Hematopoietic multipotent progenitor cell (in vitro differentiated cells): Measurements from ENCODE around the gene IHH. TPM values are rescaled to one million over a fixed set of nuclear protein-coding genes. Genes with fewer than 3 reads are reported as not detected.

Experiments used
- DNase-seq, 3 donors: peaks; one replicate each; pipeline ENCODE4 v3.0.0-alpha.2; 2011 to 2015; ENCODE audit warnings: low read depth in 2 of 3, low spot score in 2 of 3
- total RNA-seq: library from RNA; depleted of rRNA; stranded (reverse); fragments of >200 nt; gene quantifications from one replicate; pipeline ENCODE4 v1.2.3, GENCODE V29; 2012

IHH gene
- total RNA-seq, 1 donor = 0.27 TPM

- no peak for DNase-seq
Observed at GRCh38 chr2:219042750-219043149, 18.0 kb downstream of the IHH start.

DNA sequence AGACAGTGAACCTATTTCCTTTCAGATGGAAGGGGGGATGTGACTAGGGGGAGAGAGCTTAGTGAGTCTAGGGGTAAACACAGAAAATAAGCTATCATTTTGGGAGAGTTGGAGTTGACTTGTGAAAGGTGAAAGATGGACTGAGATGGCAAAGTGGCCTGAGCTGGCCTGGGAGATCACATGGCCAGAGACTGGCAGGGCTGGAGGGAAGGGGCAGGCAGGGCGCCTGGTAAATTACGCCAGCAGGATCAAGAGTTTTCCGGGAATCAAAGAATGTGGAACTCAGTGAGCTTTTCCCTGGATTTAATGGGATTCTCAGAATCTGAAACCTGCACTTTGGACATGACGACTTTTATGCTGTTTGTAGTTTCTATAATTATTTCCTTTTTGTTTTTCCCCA, 18.6 kb downstream of the IHH start:
- no peak for DNase-seq

DNA sequence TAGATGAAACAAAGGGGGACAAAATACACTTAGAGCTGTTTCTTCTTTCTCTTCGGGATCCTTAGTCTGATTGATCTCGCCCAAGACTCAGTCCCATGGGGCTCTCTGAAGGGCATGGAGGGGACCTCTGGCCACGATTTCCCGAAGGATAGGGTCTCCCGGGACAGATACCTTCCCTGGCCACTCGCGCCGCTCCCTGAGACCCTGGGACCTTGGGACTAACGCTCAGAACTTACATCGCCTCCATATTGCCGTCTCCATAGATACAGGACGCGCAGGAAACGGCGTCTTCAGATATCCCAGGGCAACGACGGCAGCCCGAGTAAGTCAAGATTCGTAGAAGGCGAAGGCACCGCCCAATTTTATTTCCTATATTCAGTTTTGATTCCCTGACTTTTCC, 19.5 kb downstream of the IHH start, which contains the start of gene CFAP65:
TSS of gene CFAP65 (minus strand) at position 265 of the 400 bp plus-strand sequence. CDS start 2,468 bp downstream, outside the sequence.
- DNase-seq = peak in 1 of 3 donors; percentile 36

GRCh38 chr2:219038600-219038999, 22.1 kb downstream of the IHH start:
- no peak for DNase-seq

DNA sequence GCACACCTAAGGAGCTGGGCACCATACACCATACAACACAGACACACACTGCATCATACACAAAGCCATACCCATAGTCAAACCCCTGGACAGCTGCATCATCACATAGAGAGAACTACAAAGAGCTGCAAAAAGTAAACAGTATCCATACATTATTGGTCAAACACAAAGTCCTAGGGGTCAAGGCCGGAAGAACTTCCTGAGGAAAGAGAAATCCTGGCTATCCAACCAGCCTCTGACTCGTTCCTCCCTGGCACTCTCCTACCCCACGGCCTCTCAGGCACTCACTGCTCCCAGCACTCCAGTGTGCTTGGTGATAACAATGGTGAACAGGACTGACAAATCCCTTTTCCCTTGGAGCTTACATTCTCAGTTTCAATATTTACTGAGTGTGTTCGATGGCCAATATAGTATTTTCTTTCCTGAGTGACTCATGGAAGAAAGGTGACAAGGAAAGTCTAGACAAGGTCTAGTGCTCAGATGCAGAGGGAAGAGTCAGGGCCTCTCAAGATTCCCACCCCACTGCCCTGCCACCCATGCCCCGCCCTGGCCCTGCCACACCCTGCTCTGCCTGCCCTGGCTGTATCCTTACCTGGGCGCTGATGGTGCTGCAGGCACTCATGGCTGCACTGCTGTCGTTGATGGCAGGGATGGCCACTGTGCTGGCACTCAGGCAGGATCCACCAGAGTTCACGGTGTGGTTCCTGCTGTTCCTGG, 22.8 kb downstream of the IHH start:
- no peak for DNase-seq

- DNase-seq = no peak
Observed at GRCh38 chr2:219035942-219036341, 24.8 kb downstream of the IHH start.

GRCh38 chr2:219034823-219035222, 25.9 kb downstream of the IHH start:
- DNase-seq = no peak

DNA sequence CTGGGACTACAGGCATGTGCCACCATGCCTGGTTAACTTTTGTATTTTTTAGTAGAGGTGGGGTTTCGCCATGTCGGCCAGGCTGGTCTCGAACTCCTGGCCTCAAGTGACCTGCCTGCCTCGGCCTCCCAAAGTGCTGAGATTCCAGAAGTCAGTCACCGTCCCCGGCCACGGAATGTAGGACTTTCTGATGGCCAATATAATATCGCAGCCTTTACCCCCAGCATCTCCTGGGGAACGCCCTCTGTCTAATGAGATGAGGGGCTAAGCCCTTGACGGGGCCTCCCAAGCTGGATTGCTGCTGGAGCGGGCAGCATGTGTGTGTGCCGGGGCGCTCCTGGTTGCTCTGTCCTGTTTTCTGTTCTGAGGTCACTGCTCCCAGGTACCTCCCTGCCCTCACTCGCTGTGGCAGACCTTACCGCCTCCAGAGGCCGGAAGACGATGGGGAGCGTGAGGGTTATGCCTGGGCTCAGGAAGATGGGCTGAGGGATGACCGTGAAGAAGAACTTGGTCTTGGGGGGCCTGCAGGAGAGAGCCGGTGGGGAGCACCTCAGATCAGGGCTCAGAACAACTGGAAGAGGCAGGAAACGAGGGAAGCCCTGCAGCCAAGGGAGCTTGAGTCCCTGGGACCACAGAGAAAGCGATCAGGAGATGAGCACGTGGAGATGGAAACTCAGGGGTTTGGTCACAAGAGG, 28.5 kb downstream of the IHH start:
- DNase-seq = no peak

- DNase-seq = no peak
Observed at GRCh38 chr2:219031005-219031738, 29.5 kb downstream of the IHH start.

DNA sequence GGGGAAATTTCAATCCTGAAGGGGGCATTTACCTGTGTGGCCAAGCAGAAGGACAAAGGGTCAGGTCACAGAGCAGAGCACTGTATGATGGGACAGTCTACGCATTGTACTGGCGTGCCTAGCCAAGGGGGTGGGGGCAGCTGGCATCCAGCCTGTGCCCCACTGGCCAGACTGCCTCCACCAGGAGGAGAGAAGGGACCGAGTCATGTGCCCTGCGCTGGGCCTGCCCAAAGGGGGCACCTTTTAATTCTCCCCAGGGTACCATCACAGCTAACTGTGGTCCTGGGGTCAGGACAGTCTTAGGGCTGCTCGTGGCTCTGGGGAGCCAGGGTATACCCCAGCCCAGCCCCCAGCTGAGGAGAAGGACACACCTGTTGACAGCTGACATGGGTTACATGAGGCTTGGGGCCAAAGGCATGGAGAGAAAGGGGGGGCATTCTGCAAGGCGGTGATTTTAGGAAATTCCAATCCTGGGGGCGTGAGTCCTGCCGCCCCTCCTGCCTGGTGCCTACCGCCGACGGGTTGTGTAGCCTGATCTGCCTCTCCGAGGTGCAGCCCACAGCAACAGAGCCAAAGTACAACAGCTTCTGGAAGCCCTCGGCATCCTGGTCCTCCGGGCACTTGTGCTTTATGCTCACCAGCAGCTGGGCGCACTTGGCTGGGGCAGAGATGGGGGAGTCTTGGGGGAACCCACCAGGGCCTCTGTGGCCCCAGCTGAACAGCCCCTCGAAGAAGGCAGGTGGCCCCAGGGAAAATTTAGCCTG, 30.4 kb downstream of the IHH start:
- no peak for DNase-seq

DNA sequence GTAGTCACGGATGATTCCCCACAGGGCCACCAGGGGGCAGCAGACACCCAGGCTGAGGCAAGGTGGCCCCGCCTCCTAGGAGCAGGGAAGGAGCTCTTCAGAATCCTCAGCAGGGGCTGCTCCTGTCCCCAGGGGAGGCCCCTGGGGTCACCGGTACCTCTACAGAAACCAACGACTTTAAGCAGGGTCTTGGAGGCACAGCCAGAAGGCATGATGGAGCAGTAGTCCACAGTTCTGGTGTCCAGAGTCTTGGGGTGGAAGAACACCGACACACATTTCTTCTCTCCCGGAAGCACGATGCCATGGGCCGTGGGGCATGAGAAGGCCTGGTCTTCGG, 30.9 kb downstream of the IHH start:
- peak; percentile 61 to 83 (median 67) for DNase-seq

DNA sequence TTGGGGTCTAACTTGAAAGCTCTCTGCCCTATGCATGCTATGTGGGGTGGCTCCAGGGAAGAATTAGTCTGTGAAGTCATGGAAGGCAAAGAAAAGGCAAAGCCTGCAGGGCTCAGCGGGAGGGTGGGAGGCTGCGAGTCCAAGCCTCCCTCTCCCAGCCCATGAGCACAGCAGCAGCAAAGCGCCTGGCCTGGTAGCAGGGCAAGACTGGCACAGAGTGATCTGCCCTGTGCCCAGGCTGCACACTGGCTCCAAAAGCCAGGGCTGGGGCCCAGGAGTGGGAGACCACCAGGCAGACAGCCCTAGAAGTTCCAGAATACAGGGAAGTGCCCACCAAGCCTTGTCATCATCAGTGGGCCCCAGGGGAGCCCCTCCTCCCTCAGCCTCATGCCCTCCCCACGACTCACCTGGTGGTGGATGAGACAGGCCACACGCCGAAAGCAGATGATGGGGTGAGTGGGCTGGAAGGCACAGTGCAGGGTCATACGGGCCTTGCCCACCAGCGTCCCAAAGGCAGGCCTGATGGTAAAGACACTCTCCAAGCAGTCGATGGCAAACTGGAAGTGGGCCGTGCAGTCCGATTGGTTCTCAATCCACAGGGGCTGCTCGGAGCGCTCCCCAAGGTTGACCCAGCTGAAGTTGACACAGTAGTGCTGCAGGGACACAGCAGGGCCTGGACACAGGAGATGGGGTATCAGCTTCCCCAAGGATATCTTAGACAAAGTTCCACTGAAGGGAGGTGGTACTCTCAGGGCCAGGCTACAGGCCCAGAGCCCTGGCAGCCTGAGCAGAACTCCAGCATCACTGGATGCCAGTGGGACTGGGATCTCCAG, 31.5 kb downstream of the IHH start:
- DNase-seq = no peak

DNA sequence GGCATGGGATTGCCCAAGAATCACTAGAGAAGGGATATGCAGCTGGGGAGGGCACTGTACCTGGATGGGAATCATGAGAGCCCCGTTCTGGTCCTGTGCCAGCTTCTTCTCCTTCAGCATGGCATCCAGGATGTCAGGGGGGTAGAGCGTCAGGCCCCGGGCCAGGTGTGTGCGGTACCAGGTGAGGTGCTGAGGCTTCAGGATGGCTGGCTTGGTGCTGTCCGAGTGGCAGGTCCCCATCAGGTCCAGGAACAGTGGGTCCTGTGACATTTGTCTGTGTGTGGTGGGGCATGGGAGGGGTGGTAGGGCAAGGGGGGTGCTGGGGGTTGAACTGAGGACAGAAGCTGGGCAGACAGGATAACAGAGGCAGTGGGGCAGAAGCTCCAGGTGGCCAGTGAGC, 32.6 kb downstream of the IHH start:
- DNase-seq = no peak

GRCh38 chr2:219027511-219028055, 33.1 kb downstream of the IHH start:
- no peak for DNase-seq

- no peak for DNase-seq
Observed at GRCh38 chr2:219026946-219027345, 33.8 kb downstream of the IHH start.

DNA sequence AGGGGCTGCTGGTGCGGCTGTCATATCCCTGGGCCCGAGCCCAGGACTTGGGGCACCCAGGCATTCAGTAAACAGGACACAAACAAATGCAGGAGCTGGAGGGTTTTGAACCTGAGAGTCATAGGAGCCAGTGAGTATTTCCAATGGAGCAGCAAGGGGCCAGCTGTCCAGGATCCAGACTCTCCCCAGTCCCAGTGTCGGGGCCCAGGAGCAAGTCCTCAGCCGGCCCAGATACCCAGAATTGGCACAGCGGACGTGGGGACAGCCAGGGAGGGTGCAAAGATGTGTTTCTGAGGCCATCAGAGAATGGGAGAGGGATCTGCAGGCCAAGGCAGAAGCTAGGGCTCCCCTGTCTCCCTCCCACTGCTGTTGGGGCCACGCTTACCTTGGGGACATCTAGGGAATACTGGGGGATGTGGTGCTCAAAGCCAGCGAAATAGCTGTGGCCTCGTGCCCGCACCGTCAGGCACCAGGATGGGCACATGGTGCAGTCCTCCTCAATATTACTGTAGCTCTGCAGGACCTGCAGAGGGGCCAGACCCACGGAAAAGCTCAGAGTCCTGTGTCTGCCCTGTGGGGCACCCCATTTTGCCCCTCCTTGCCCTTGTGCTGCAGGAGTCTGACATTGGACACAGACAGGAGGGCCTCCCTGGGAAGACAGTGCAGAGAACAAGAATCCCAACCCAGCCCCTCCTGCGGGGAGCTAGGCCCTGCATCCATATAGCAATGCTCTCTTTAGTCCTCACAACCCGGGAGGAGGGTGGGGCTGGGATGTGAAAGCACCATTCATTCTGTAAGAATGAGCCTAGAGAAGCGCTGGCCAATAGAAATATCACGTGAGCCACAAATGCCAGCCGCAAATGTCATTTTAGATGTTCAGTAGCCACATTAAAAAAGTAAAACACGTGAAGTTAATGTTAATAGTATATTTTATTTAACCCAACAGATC, 34.8 kb downstream of the IHH start:
- DNase-seq = no peak

DNA sequence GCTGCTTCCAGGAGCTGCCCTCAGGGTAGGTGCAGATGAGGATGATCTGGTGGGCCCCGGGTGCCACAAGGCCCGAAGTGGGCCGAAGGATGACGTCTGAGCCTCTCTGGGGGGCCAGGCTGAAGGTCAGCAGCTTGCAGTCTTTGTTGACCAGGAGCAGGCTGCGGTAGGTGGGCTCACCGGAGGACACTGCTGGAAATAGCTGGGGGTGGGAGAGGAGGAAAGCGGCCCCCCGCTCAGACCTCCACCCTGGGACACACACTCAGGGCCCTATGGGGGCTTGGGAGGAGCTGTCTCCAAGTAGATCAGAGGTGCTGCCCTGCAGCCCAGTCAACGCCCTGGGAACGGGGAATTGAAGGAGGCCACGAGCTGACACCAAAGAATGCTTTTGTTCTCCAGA, 36.7 kb downstream of the IHH start:
- DNase-seq = no peak

- no peak for DNase-seq
Observed at GRCh38 chr2:219023045-219023605, 37.6 kb downstream of the IHH start.
